ENCODE results near the gene MATCAP1.

Gene MATCAP1

GRCh38 chr16:67207249-67208091 lies 23.7 kb upstream of the MATCAP1 start:
- no peak for FAIRE-seq

- FAIRE-seq: no peak
Observed at GRCh38 chr16:67206838-67207248, 23.1 kb upstream of the MATCAP1 start.

- FAIRE-seq: no peak
Observed at GRCh38 chr16:67206129-67206837, 22.5 kb upstream of the MATCAP1 start.

DNA sequence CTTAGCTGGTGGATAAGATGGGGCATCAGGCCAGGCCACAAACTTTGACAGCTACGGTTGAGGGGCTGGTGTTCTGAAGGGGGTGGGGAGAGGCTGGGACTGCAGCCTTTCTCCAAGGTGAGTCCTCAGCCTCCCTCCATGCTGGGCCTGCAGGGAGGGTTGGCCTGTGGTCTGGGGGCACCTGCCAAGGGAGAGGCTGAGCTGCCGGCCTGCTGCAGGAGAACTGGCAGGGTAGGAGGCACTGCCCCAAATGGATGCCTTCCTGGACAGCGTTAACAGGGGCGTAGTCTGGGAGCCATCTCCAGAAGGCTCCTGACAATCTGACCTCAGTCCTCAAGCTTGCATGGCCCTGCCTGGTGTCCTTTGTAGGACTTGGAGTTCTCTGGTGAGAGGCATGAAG lies 20.3 kb upstream of the MATCAP1 start:
- FAIRE-seq: no peak

GRCh38 chr16:67202956-67203493 lies 19.3 kb upstream of the MATCAP1 start:
- no peak for FAIRE-seq

DNA sequence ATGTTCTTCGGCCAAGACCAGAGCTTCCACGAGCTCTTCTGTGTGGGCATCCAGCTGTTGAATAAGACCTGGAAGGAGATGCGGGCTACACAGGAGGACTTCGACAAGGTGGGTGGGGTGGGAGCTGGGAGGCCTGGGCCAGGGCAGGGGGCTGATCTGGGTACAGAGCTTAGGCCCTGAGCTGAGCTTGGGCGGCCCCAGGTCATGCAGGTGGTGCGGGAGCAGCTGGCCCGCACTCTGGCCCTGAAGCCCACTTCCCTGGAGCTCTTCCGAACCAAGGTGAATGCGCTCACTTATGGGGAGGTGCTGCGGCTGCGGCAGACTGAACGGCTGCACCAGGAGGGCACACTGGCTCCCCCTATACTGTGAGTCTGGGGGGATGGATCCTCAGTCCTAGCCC lies 18.7 kb upstream of the MATCAP1 start:
- FAIRE-seq: no peak

DNA sequence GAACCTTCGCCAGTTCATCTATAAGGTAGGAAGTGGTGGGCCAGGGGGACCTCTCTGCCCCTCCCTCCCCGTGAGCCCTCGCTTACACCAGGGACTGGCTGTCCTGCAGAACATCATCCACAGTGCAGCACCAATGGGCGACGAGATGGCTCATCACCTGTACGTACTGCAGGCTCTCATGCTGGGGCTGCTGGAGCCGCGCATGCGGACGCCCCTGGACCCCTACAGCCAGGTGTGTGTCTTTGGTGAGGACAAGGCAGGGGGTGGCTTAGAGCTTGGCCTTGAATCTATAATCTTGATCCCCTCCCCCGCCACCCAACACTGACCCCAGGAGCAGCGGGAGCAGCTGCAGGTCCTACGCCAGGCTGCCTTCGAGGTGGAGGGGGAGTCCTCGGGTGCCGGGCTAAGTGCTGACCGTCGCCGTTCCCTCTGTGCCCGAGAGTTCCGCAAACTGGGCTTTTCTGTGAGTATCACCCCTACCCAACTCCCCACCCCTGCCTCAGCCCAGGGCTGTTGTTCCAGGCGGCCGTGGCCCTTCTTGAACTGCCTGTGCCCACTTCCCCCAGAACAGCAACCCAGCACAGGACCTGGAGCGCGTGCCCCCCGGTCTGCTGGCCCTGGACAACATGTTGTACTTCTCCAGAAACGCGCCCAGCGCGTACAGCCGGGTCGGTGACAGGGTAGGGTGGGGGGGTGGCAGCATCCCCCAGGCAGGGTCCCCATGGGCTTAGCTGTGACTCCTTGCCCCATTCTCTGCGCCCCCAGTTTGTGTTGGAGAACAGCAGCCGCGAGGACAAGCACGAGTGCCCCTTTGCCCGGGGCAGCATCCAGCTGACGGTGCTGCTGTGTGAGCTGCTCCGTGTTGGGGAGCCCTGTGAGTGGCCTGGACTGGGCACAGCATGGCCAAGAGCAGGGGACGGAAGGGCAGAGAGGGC lies 17.9 kb upstream of the MATCAP1 start:
- FAIRE-seq: no peak

- FAIRE-seq: no peak
Observed at GRCh38 chr16:67200491-67200890, 16.7 kb upstream of the MATCAP1 start.

DNA sequence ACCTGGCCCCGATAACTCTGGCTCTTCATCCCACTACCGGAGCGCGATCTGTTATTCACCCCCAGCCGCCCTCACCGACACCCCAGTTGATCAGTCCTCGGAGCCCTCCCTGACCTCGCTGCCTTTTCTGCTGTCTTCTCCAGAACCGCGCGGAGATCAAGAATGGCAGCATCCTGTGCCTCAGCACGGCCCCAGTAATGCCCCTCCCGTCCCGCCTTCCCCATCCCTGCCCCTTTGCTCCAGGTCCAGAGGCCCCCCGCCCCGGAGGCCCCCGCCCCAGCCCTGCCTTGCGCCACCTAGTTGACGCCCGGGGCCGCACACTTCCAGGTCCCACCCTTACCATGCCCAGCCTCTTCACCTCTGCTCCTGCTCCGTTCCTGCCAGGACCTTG lies 16.0 kb upstream of the MATCAP1 start:
- no peak for FAIRE-seq

DNA sequence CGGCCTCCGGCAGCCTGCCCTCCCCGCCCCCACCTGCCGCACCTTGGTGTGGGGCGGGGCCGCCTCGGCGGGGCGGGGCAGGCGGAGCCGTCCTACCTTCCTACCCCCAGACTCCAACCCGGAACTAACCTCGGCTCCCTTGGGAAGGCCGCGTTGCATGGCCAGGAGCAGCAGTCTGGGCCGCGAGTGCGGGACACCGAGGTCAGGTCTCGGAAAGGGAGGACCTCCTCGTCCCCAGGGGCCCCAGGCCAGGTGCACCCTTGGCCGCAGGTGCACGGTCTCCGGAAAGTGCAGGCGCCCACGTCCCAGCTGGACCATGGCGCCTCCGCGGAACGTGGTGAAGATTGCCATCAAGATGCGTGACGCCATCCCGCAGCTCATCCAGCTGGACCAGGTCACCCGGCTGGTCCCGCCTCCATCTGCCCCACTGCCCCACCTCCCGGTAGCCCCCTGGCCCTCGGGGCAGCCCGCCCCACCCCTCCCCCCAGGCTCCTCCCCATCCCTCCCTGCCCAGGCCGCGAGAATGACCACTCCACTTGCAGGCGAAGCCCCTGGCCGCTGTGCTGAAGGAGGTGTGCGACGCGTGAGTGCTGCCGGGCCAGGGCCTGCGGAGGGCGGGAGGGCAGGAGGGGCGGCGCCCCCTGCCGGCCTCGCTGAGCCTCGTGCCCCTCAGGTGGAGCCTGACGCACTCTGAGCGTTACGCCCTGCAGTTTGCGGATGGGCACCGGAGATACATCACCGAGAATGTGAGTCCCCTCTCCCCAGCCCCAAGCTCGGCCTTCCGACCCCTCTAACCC lies 15.4 kb upstream of the MATCAP1 start, which contains the start of gene ELMO3:
Gene ELMO3, plus strand, starts transcription at position 121 of the 797 bp plus-strand sequence. Its CDS starts 196 bp downstream, at position 317.
- FAIRE-seq: no peak

DNA sequence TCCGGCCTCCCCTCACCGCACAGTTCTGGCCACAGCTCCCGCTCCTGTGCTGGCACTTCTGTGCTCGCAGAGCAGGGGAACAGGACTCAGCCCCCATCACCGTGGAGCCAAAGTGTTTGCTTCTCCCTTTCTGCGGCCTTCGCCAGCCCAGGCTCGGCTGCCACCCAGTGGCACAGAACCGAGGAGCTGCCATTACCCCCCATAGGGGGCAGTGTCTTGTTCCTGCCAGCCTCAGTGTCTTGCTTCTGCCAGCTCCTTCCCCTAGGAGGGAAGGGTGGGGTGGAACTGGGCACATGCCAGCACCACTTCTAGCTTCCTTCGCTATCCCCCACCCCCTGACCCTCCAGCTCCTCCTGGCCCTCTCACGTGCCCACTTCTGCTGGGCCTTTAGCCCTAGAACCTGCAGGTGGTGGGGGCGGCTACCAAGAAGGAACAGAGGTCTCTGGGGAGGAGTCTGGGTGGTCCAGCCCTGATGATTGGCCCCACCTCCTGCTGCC lies 14.5 kb upstream of the MATCAP1 start:
- no peak for FAIRE-seq

DNA sequence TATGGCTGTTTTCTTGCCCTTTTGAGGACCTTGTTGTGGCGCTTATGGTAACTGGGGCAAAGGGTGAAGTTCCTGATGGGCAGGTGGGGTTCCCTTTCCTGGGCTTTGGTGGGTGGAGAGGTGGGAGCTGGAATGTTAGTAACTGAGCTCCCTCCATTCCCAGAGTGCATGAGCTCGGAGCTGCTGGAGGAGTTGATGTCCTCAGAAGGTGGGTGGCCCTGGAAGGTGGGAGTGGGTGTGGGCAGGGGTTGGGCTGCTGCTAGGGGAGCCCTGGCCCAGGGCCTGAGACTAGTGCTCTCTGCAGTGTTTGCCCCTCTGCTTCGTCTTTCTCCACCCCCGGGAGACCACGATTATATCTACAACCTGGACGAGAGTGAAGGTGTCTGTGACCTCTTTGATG lies 13.9 kb upstream of the MATCAP1 start:
- FAIRE-seq: no peak

DNA sequence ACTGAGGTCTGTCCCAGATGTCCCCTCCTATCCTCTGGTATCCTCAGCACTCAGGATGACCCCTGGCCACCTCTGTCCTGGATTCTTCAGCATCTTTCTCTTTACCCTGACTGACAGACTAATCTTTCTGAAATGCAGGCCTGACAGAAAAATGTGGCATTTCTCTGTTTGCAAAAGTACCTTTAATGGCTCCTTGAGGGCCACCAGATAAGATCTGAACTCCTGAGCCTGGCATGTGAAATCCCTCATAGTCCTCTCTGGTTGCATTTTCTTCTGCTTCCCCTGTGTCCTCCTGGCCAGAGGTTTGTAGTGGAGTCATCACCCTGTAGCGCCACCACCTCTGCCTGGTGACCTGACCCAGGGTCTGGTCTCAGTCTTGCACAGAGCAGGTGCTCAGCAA lies 13.1 kb upstream of the MATCAP1 start:
- no peak for FAIRE-seq

DNA sequence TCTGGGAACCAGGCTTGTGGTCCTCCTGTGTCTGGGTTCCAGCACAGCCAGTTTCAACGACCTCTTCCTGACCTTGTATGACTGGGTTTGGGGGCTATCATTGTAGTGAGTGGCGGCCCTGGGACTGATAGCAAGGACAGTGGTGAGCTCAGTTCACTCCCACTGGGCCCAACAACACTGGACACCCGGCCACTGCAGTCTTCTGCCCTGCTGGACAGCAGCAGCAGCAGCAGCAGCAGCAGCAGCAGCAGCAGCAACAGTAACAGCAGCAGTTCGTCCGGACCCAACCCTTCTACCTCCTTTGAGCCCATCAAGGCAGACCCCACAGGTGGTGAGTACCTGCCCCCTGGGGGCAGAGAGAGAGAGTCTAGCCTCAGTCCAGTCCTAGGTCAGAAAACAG lies 11.9 kb upstream of the MATCAP1 start:
- FAIRE-seq: no peak

GRCh38 chr16:67194260-67194659 lies 10.5 kb upstream of the MATCAP1 start:
- FAIRE-seq: no peak

DNA sequence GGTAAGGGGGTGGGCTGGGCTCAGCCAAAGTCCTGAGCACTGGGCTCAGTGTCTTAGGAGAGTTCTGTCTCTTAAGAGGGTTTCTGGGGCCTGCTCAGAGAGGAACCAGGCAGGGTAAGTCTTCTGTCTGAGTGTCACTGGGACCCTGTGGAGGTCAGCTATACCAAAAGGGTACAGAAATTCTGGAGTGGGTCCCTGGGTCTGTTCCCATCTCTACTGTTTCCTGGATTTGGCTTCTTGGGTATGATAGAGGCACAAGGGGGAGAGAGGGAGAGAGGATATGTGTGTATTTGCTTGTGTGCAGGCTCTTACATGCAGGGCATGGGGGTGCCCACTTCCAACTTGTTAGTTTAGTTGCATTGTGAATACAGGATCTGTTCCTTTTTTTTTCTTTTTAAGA lies 9.8 kb upstream of the MATCAP1 start:
- no peak for FAIRE-seq

GRCh38 chr16:67192781-67193361 lies 9.1 kb upstream of the MATCAP1 start:
- FAIRE-seq: no peak

DNA sequence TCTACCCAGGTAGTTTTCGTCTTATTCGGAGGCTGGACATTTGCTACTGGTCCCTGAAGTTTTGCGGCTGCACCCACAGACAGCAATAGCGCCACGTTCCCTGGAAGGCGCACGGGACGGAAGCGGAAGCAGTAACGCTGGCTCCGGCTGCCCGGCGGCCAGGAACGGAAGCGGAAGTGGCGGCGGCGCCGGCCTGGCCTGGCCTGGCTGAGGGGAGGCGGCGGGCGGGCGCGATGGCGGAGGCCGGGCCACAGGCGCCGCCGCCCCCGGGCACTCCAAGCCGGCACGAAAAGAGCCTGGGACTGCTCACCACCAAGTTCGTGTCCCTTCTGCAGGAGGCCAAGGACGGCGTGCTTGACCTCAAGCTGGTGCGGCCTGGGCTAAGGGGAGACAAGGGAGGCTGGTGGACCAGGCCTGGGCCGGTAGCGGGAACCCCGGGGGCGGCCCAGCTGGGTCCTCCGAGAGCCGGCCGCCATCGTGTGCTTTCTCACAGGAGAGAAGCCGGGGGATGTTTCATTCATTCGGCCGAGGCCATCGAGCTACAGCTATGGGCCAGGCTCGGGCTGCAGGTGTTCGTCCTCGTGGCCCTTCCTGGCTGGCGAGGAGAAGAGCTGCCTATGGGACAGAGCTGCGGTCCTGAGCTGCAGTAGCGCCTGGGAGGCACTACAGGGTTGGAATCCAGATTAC lies 8.4 kb upstream of the MATCAP1 start, which contains the start of gene E2F4:
Gene E2F4, plus strand, starts transcription at position 161 of the 687 bp plus-strand sequence. Its CDS starts 73 bp downstream, at position 234.
- no peak for FAIRE-seq

- FAIRE-seq: no peak
Observed at GRCh38 chr16:67191411-67191994, 7.7 kb upstream of the MATCAP1 start.
